Endothelial cell of umbilical vein (primary cell): ENCODE measurements around the gene CFAP99. TPM values are rescaled to one million over a fixed set of nuclear protein-coding genes. Genes with fewer than 3 reads are reported as not detected.

Experiments
- BruUV-seq: library from RNA; stranded (reverse); fragments of 400-500 nt; replicated peaks from 2 replicates; lab custom pipeline; 2021; lab: Mats Ljungman, UMichigan
- CTCF ChIA-PET: fragments of 300-600, 350-600 bp; sonication (Branson Sonifier 250); formaldehyde crosslinking; loops from one replicate; lab custom pipeline; 2021; ENCODE audit warnings: antibody characterized with exemption, inconsistent platforms; lab: Charles Lee
- POLR2A ChIA-PET: fragments of 300-600, 350-600 bp; sonication (Branson Sonifier 250); formaldehyde crosslinking; loops from one replicate; lab custom pipeline; 2021; ENCODE audit warnings: antibody characterized with exemption, inconsistent platforms; lab: Charles Lee
- DNase-seq: peaks from one replicate; pipeline ENCODE4 v3.0.0-alpha.2; 2011; ENCODE audit warnings: low read depth, low spot score
- FAIRE-seq: peaks from 2 replicates; lab custom pipeline; 2011; peaks lifted over from hg19 to GRCh38; lab: Jason Lieb, UNC
- H2AFZ ChIP-seq: 2 replicates; pipeline ENCODE4 v1.6.0; 2012; ENCODE audit warnings: low read depth, low read length, control low read depth, inconsistent platforms
- H3K27ac ChIP-seq: 2 replicates; pipeline ENCODE4 v1.5.1; 2011; ENCODE audit warnings: low read depth, mild to moderate bottlenecking, control low read depth, low read length, moderate library complexity; ENCODE audit not compliant: insufficient read depth
- H3K27me3 ChIP-seq, 2 experiments: 2 replicates each; pipeline versions ENCODE4 v1.6.0 to v1.6.1; 2011; ENCODE audit warnings: low read length in 2 of 2, mixed read lengths in 1 of 2; ENCODE audit not compliant: control insufficient read depth in 2 of 2, insufficient read depth in 2 of 2
- H3K36me3 ChIP-seq, 2 experiments: 2 replicates in 1 of 2; 3 replicates in 1 of 2; pipeline ENCODE4 v1.5.1; 2011; ENCODE audit warnings: low read length in 2 of 2, mild to moderate bottlenecking in 1 of 2, moderate library complexity in 1 of 2; ENCODE audit not compliant: control insufficient read depth in 2 of 2, insufficient read depth in 2 of 2; ENCODE audit errors: extremely low read depth in 1 of 2
- H3K4me1 ChIP-seq: 3 replicates; pipeline ENCODE4 v1.5.1; 2011; ENCODE audit warnings: mild to moderate bottlenecking, low read length; ENCODE audit not compliant: control insufficient read depth, insufficient read depth; ENCODE audit errors: extremely low read depth
- H3K4me2 ChIP-seq: 2 replicates; pipeline ENCODE4 v1.6.1; 2011; ENCODE audit warnings: low read length, control low read depth, mixed read lengths; ENCODE audit not compliant: insufficient read depth
- H3K4me3 ChIP-seq, 3 experiments: fragments of 200-600 bp in 1 of 3; sonication (generic), shearing (Covaris generic) in 1 of 3; replicated peaks in 1 of 3; 2 replicates each; pipeline ENCODE4 v1.5.1; 2011 to 2016; ENCODE audit warnings: control low read depth in 3 of 3, low read length in 3 of 3, mild to moderate bottlenecking in 2 of 3, inconsistent platforms in 1 of 3, low read depth in 1 of 3, moderate library complexity in 1 of 3; ENCODE audit not compliant: insufficient read depth in 1 of 3
- H3K79me2 ChIP-seq: 2 replicates; pipeline ENCODE4 v1.6.0; 2012; ENCODE audit warnings: low read length, inconsistent platforms; ENCODE audit not compliant: control insufficient read depth, insufficient read depth
- H3K9ac ChIP-seq: replicated peaks from 2 replicates; pipeline ENCODE3; 2011; ENCODE audit warnings: low read length, control low read depth; ENCODE audit not compliant: insufficient read depth; ENCODE audit errors: extremely low read depth
- H3K9me1 ChIP-seq: replicated peaks from 3 replicates; pipeline ENCODE4 v1.6.0; 2011; ENCODE audit warnings: mild to moderate bottlenecking, low read length; ENCODE audit not compliant: control insufficient read depth, insufficient read depth; ENCODE audit errors: extremely low read depth
- H3K9me3 ChIP-seq: replicated peaks from 2 replicates; pipeline ENCODE4 v1.5.1; 2012; ENCODE audit warnings: low read length, inconsistent platforms; ENCODE audit not compliant: control insufficient read depth, insufficient read depth
- H4K20me1 ChIP-seq: replicated peaks from 2 replicates; pipeline ENCODE3; 2011; ENCODE audit warnings: mild to moderate bottlenecking, low read length; ENCODE audit not compliant: control insufficient read depth, insufficient read depth; ENCODE audit errors: extremely low read depth
- EZH2 ChIP-seq: IDR thresholded peaks from 2 replicates; pipeline ENCODE4 v1.6.1; 2012; ENCODE audit warnings: borderline replicate concordance, low read depth, mild to moderate bottlenecking, moderate library complexity, low read length, inconsistent platforms; ENCODE audit not compliant: severe bottlenecking
- FOS ChIP-seq: IDR thresholded peaks from 2 replicates; pipeline ENCODE4 v1.6.1; 2011; ENCODE audit warnings: mild to moderate bottlenecking, low read length, moderate library complexity, borderline replicate concordance; ENCODE audit not compliant: insufficient read depth
- GATA2 ChIP-seq: IDR thresholded peaks from 2 replicates; pipeline ENCODE4 v1.7.0; 2011; ENCODE audit warnings: low read depth, mild to moderate bottlenecking, moderate library complexity, mixed read lengths, low read length; ENCODE audit not compliant: insufficient read length, insufficient read depth
- JUN ChIP-seq: IDR thresholded peaks from 2 replicates; pipeline ENCODE4 v1.6.1; 2011; ENCODE audit warnings: borderline replicate concordance, low read depth; ENCODE audit not compliant: insufficient read length, insufficient read depth
- MYC ChIP-seq: IDR thresholded peaks from one replicate; pipeline ENCODE4 v1.6.1; 2011; ENCODE audit warnings: mild to moderate bottlenecking, low read depth, low read length
- POLR2A ChIP-seq: IDR thresholded peaks from 2 replicates; pipeline ENCODE4 v1.6.1; 2012; ENCODE audit warnings: low read depth, mild to moderate bottlenecking, control low read depth, low read length
- POLR2AphosphoS5 ChIP-seq: IDR thresholded peaks from 2 replicates; pipeline ENCODE4 v1.6.1; 2012; ENCODE audit warnings: low read depth, mild to moderate bottlenecking, control low read depth, low read length, moderate library complexity; ENCODE audit not compliant: insufficient read depth
- dilution Hi-C: fragments of 300-500 bp; cut with MboI; formaldehyde crosslinking; loops from one replicate; pipeline ENCODE4 v1.15.0; 2019; ENCODE audit warnings: low sequenced_read_pairs; ENCODE audit not compliant: extremely low pct_ligation_motif_present
- intact Hi-C: fragments of 100-400 bp; cut with micrococcal nuclease; formaldehyde crosslinking; loops from one replicate; pipeline ENCODE4 v1.10.0; 2022
- polyA plus RNA-seq, 4 experiments: library from polyadenylated mRNA; depleted of rRNA in 3 of 4; stranded (reverse) in 3 of 4; unstranded in 1 of 4; fragments of >200 nt; gene quantifications; 2 replicates each; pipeline versions ENCODE4 v1.2.1 to v1.2.3, GENCODE V29; 2011 to 2012; ENCODE audit warnings: missing spikeins in 1 of 4
- total RNA-seq: library from RNA; stranded (reverse); gene quantifications from 2 replicates; pipeline ENCODE4 v1.2.3, GENCODE V29; 2021
- TF ChIP-seq, protein P1 (sequence below), 2 donors: IDR thresholded peaks; 1 replicate in 1 of 2; 2 replicates in 1 of 2; pipeline ENCODE4 v1.5.1; 2011; ENCODE audit warnings: low read length in 2 of 2, mild to moderate bottlenecking in 2 of 2, moderate library complexity in 2 of 2, control low read depth in 1 of 2, inconsistent platforms in 1 of 2, low read depth in 1 of 2; ENCODE audit not compliant: insufficient read depth in 1 of 2; ENCODE audit errors: extremely low read depth in 1 of 2
- TF ChIP-seq, protein P2 (sequence below): IDR thresholded peaks from 2 replicates; pipeline ENCODE4 v1.6.1; 2011; ENCODE audit not compliant: insufficient read depth, insufficient read length

Gene CFAP99
- total and polyA plus RNA-seq, 2 donors (not counting 3 experiments of a cell fraction or from before 2014, with no cell fraction given) = 0.03 TPM; not detected in 1

DNA sequence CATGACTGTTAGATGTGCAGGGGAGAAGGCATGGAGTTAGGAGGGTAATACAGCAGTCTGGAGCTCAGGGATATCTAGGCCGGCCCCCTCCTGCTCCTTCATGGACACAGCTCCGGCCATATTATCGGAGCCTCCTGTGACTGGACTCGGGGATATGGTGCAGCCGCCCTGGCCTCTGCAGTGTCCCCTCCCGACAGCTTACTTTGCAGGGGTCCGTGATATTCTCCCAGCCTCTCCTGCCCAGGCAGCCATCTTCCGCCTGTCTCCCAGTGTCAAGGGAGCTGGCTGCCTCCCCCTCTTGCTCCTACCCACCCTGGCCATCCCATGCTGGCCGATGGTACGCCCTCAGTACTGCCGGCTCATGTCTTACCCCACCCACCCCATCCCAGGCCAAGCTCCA is 30.3 kb downstream of the CFAP99 start:
- FAIRE-seq (no peak), DNase-seq (no peak)
- H3K9ac ChIP-seq = no peak overlapping the region
- H3K4me3 ChIP-seq = no peak overlapping the region
- dilution Hi-C loops (no loop called here), intact Hi-C loops (no loop called here)
- no peaks in the 10 kb centered on the region for H3K79me2 ChIP-seq
- H4K20me1 ChIP-seq = no peaks in the 10 kb centered on the region
- H2AFZ ChIP-seq = no peak overlapping the region
- ChIA-PET CTCF (interaction anchor here (0.9 to 1.7 kb wide), 2 partner anchors 8 to 229 kb away, joined by 3 to 5 read pairs; no protein-coding TSS in a partner anchor), POLR2A (interaction anchor here (0.6 kb wide), 1 partner anchor 98 kb away, joined by 4 read pairs; no protein-coding TSS in a partner anchor)
- no peaks in the 10 kb centered on the region for H3K4me1 ChIP-seq
- BruUV-seq = no TSS peak
- H3K27me3 ChIP-seq = no peaks in the 10 kb centered on the region
- no peak overlapping the region for H3K27ac ChIP-seq
- no peak overlapping the region for H3K4me2 ChIP-seq
- H3K9me3 ChIP-seq = no peaks in the 10 kb centered on the region
- TF ChIP-seq, protein P1, sequence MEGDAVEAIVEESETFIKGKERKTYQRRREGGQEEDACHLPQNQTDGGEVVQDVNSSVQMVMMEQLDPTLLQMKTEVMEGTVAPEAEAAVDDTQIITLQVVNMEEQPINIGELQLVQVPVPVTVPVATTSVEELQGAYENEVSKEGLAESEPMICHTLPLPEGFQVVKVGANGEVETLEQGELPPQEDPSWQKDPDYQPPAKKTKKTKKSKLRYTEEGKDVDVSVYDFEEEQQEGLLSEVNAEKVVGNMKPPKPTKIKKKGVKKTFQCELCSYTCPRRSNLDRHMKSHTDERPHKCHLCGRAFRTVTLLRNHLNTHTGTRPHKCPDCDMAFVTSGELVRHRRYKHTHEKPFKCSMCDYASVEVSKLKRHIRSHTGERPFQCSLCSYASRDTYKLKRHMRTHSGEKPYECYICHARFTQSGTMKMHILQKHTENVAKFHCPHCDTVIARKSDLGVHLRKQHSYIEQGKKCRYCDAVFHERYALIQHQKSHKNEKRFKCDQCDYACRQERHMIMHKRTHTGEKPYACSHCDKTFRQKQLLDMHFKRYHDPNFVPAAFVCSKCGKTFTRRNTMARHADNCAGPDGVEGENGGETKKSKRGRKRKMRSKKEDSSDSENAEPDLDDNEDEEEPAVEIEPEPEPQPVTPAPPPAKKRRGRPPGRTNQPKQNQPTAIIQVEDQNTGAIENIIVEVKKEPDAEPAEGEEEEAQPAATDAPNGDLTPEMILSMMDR (IDR thresholded peaks at IDR 0.05; ENCODE audit: extremely low read depth in 1 of 2, insufficient read depth in 1 of 2, low read depth in 1 of 2, low read length in 2 of 2) = no peak
- TF ChIP-seq EZH2 = no peak
- TF ChIP-seq, protein P2, sequence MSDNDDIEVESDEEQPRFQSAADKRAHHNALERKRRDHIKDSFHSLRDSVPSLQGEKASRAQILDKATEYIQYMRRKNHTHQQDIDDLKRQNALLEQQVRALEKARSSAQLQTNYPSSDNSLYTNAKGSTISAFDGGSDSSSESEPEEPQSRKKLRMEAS = no peak
- no peak for TF ChIP-seq MYC
- TF ChIP-seq FOS = no peak
- no peak for TF ChIP-seq JUN
- TF ChIP-seq POLR2A = no peak
- TF ChIP-seq POLR2AphosphoS5 = no peak
- TF ChIP-seq GATA2 = no peak
- no peaks in the 10 kb centered on the region for H3K36me3 ChIP-seq
- H3K9me1 ChIP-seq = no peaks in the 10 kb centered on the region
